Trophoblast cell (in vitro differentiated cells and primary cell): ENCODE data around the gene AFTPH.
A peak's percentile ranks its signal among the peaks of the same experiment; 100 is the strongest.

ENCODE experiments used
- DNase-seq, 2 donors: peaks; one replicate each; pipeline ENCODE4 v3.0.0-alpha.2; 2016
- H2AFZ ChIP-seq: 2 replicates; pipeline ENCODE4 v1.6.1; 2013; ENCODE audit warnings: low read length, moderate library complexity, mild to moderate bottlenecking; ENCODE audit not compliant: insufficient read depth, poor library complexity
- H2AK5ac ChIP-seq: 2 replicates; pipeline ENCODE4 v1.6.1; 2013; ENCODE audit warnings: mild to moderate bottlenecking, low read length
- H2BK120ac ChIP-seq: 2 replicates; pipeline ENCODE4 v1.6.1; 2013; ENCODE audit warnings: low read length, mild to moderate bottlenecking, moderate library complexity; ENCODE audit not compliant: insufficient read depth, poor library complexity
- H2BK12ac ChIP-seq: 2 replicates; pipeline ENCODE4 v1.6.1; 2013; ENCODE audit warnings: mild to moderate bottlenecking, low read length, moderate library complexity
- H2BK5ac ChIP-seq: 2 replicates; pipeline ENCODE4 v1.6.1; 2013; ENCODE audit warnings: low read length, low read depth, moderate library complexity, mild to moderate bottlenecking; ENCODE audit not compliant: poor library complexity
- H3K14ac ChIP-seq: 2 replicates; pipeline ENCODE4 v1.6.1; 2013; ENCODE audit warnings: mild to moderate bottlenecking, low read length
- H3K18ac ChIP-seq: 2 replicates; pipeline ENCODE4 v1.6.1; 2013; ENCODE audit warnings: mild to moderate bottlenecking, low read length
- H3K23ac ChIP-seq: 2 replicates; pipeline ENCODE4 v1.6.1; 2013; ENCODE audit warnings: low read length
- H3K27ac ChIP-seq: 2 replicates; pipeline ENCODE4 v1.5.1; 2013; ENCODE audit warnings: low read depth, mild to moderate bottlenecking, inconsistent platforms, low read length, moderate library complexity
- H3K27me3 ChIP-seq: 2 replicates; pipeline ENCODE4 v1.6.1; 2013; ENCODE audit warnings: inconsistent platforms, mild to moderate bottlenecking, low read length, moderate library complexity; ENCODE audit not compliant: insufficient read depth
- H3K36me3 ChIP-seq, 2 experiments: 1 replicate in 1 of 2; 2 replicates in 1 of 2; pipeline ENCODE4 v1.6.1; 2013; ENCODE audit warnings: low read length in 2 of 2, mild to moderate bottlenecking in 2 of 2, moderate library complexity in 1 of 2; ENCODE audit not compliant: insufficient read depth in 2 of 2, control insufficient read depth in 1 of 2
- H3K4ac ChIP-seq: 2 replicates; pipeline ENCODE4 v1.6.1; 2013; ENCODE audit warnings: low read depth, mild to moderate bottlenecking, low read length, moderate library complexity
- H3K4me1 ChIP-seq, 2 experiments: 1 replicate in 1 of 2; 2 replicates in 1 of 2; pipeline ENCODE4 v1.6.1; 2013; ENCODE audit warnings: low read length in 2 of 2, mild to moderate bottlenecking in 2 of 2, moderate library complexity in 1 of 2; ENCODE audit not compliant: insufficient read depth in 2 of 2, control insufficient read depth in 1 of 2
- H3K4me2 ChIP-seq: 2 replicates; pipeline ENCODE4 v1.6.1; 2013; ENCODE audit warnings: inconsistent platforms, mild to moderate bottlenecking, low read length, moderate library complexity
- H3K4me3 ChIP-seq: 2 replicates; pipeline ENCODE4 v1.5.1; 2013; ENCODE audit warnings: mild to moderate bottlenecking, low read depth, low read length, inconsistent platforms
- H3K79me1 ChIP-seq: one replicate; pipeline ENCODE4 v1.6.1; 2013; ENCODE audit warnings: low read length
- H3K79me2 ChIP-seq: 2 replicates; pipeline ENCODE4 v1.6.1; 2013; ENCODE audit warnings: low read length, mild to moderate bottlenecking; ENCODE audit not compliant: control insufficient read depth, insufficient read depth, poor library complexity
- H3K9ac ChIP-seq: 2 replicates; pipeline ENCODE4 v1.6.1; 2013; ENCODE audit warnings: mild to moderate bottlenecking, low read length
- H3K9me3 ChIP-seq: 2 replicates; pipeline ENCODE4 v1.6.1; 2013; ENCODE audit warnings: low read depth, mild to moderate bottlenecking, control low read depth, inconsistent platforms, low read length; ENCODE audit not compliant: insufficient read depth
- H4K12ac ChIP-seq: 2 replicates; pipeline ENCODE4 v1.6.1; 2013; ENCODE audit warnings: low read depth, mild to moderate bottlenecking, low read length, moderate library complexity
- H4K8ac ChIP-seq: 2 replicates; pipeline ENCODE4 v1.6.1; 2013; ENCODE audit warnings: low read depth, mild to moderate bottlenecking, low read length, moderate library complexity
- H4K91ac ChIP-seq: one replicate; pipeline ENCODE4 v1.6.1; 2013; ENCODE audit warnings: low read depth, mild to moderate bottlenecking, low read length, moderate library complexity
- WGBS: extraction: QIAGEN DNeasy Blood & Tissue Kit; methylation state at CpG from one replicate; pipeline ENCODE4 v1.1.7; 2013; ENCODE audit warnings: missing lambda C conversion rate; ENCODE audit not compliant: insufficient read length, insufficient coverage; ENCODE audit errors: extremely low coverage; 5-methylcytosine and 5-hydroxymethylcytosine counted together

AFTPH gene

DNA sequence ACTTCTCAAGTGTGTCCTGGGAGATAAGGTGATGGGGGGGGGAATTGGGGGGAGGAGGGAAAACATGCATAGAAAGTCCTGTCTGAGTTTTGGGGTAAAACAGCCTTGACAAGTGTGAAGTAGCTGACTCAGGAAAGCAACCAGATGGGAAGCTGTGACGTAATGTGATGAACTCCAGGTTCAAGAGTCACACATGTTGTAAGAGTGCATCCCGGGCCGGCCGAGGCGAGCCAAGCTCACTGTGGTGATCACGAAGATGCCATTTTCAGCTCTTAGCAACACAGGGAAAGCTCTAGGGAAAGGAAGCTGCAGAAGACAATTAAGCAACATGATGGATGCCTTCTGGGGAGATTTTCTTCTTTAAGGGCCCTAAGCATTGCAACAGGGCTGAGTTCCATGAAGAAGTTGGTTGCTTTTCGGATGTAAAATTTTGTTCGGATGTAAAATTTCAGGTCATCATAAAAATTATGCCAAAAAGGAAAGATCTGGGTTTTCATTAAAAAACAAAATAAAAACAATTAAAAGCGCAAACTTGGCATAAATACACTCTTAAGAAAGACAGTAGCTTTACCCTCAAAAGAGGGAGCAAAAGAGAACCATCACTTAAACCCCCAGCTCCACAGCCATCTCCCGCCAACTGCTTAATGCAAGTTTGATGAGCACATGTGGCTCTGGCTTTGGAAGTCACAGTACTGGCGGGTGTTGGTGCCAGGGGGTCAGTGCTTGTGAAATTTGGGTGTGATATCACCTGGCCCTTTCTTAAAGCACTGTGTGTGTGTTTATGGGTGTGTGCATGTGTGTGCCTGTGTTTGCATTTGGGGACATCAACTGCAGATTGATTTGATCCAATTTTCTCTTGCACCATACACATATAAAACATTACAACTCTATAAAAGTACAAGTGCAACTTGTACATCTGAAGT lies 110.5 kb downstream of the AFTPH start:
- Histone ChIP-seq H2BK5ac (no peak overlapping the region), H3K23ac (no peak overlapping the region), H2BK12ac (no peak overlapping the region), H3K9ac (no peak overlapping the region), H3K4ac (no peak overlapping the region), H3K4me2 (no peak overlapping the region), H3K27me3 (no peaks in the 10 kb centered on the region), H3K9me3 (no peaks in the 10 kb centered on the region), H2AFZ (no peak overlapping the region), H3K14ac (no peak overlapping the region), H3K4me1 (peaks cover 0 to 6% of the 10 kb centered on the region in 2 experiments), H2AK5ac (no peak overlapping the region), H3K79me2 (no peaks in the 10 kb centered on the region), H2BK120ac (no peak overlapping the region), H4K91ac (no peak overlapping the region), H4K12ac (no peak overlapping the region), H3K79me1 (no peaks in the 10 kb centered on the region), H3K4me3 (no peak overlapping the region), H3K36me3 (peaks cover 19 to 29% of the 10 kb centered on the region in 2 experiments), H3K18ac (no peak overlapping the region), H3K27ac (no peak overlapping the region), H4K8ac (no peak overlapping the region)
- DNase-seq: no peak
- WGBS: no CpG with 5 or more reads among the region's 11 CpGs

DNA sequence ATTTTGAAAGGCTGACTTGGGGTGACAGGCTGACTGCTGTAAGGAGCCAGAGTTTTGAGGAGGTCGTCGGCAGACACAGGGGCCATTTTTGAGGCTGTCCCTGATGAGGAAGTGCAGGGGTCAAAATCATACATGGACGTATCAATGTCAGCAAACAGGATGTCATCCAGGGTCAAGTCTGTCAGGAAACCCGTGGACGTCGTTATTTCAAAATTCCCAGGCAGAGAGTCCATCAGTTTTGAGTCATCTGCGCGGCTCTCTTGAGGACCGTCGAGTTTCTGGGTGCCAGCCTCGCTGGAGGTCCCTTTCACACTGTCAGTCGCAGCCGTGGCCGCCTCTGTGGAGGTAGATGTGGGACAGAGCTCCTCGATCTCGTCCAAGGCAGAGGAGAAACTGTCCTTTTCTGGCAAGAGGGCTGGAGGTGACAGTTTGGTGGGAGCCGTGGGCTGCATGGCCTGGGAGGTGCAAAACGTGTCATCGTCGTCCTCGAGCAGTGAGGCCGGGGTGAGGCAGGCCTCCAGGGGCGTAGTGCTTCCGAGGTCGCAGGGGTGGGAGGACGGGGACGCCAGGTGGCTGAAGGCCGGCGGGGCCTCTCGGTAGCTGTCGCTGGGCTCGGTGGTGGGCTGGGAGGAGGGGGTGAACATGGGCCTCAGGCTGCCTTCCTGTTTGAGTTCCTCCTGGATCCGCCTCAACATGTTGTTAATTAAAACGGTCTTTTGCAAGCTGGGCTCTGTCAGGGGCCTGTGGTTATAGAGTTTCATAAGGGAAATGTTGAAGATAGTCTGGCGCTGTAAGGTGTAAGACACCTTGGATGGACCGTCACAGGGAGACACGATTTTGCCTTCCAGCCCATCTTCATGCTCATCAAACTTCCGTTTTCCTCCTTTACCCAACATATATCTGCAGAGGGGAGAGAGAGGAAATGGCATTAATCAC lies 112.1 kb downstream of the AFTPH start:
- no peak overlapping the region for H3K9ac ChIP-seq
- H3K9me3 ChIP-seq: no peaks in the 10 kb centered on the region
- H4K91ac ChIP-seq: no peak overlapping the region
- H3K23ac ChIP-seq: peak overlapping the region; percentile 66
- H3K4me2 ChIP-seq: no peak overlapping the region
- no peak overlapping the region for H2AK5ac ChIP-seq
- no peak overlapping the region for H4K12ac ChIP-seq
- no peaks in the 10 kb centered on the region for H3K79me1 ChIP-seq
- H3K18ac ChIP-seq: peak overlapping the region; percentile 55
- H2BK5ac ChIP-seq: no peak overlapping the region
- peaks cover 5% of the 10 kb centered on the region for H3K79me2 ChIP-seq
- no peak overlapping the region for H2AFZ ChIP-seq
- no peak for DNase-seq
- no peak overlapping the region for H4K8ac ChIP-seq
- no peak overlapping the region for H3K14ac ChIP-seq
- no CpG with 5 or more reads among the region's 38 CpGs for WGBS
- peaks cover 15 to 22% of the 10 kb centered on the region in 2 experiments for H3K36me3 ChIP-seq
- no peak overlapping the region for H3K4ac ChIP-seq
- H3K4me1 ChIP-seq: peaks cover 6 to 14% of the 10 kb centered on the region in 2 experiments
- H3K27me3 ChIP-seq: no peaks in the 10 kb centered on the region
- no peak overlapping the region for H3K4me3 ChIP-seq
- no peak overlapping the region for H2BK120ac ChIP-seq
- no peak overlapping the region for H3K27ac ChIP-seq
- H2BK12ac ChIP-seq: no peak overlapping the region

GRCh38 chr2:64637000-64637635 lies 113.0 kb downstream of the AFTPH start:
- Histone ChIP-seq H4K8ac (no peak overlapping the region), H3K4me3 (no peak overlapping the region), H4K12ac (no peak overlapping the region), H2BK120ac (no peak overlapping the region), H3K4me1 (peaks cover 12 to 19% of the 10 kb centered on the region in 2 experiments), H3K23ac (no peak overlapping the region), H3K79me2 (peaks cover 9% of the 10 kb centered on the region), H2AFZ (no peak overlapping the region), H3K4me2 (no peak overlapping the region), H3K79me1 (no peaks in the 10 kb centered on the region), H3K27me3 (no peaks in the 10 kb centered on the region), H2BK5ac (no peak overlapping the region), H2BK12ac (no peak overlapping the region), H3K9me3 (no peaks in the 10 kb centered on the region), H3K4ac (no peak overlapping the region), H3K9ac (no peak overlapping the region), H3K14ac (no peak overlapping the region), H2AK5ac (no peak overlapping the region), H3K27ac (no peak overlapping the region), H4K91ac (no peak overlapping the region), H3K18ac (no peak overlapping the region), H3K36me3 (peaks cover 14 to 21% of the 10 kb centered on the region in 2 experiments)
- no CpG with 5 or more reads among the region's 9 CpGs for WGBS
- DNase-seq: no peak

GRCh38 chr2:64637931-64638330 lies 113.8 kb downstream of the AFTPH start:
- Histone ChIP-seq H3K27me3 (no peaks in the 10 kb centered on the region), H4K8ac (no peak overlapping the region), H3K4ac (no peak overlapping the region), H4K91ac (no peak overlapping the region), H3K4me1 (peaks cover 16 to 22% of the 10 kb centered on the region in 2 experiments), H2AFZ (no peak overlapping the region), H3K23ac (no peak overlapping the region), H2AK5ac (no peak overlapping the region), H3K18ac (no peak overlapping the region), H3K14ac (no peak overlapping the region), H3K4me3 (no peak overlapping the region), H3K79me2 (peaks cover 12% of the 10 kb centered on the region), H2BK12ac (no peak overlapping the region), H2BK120ac (no peak overlapping the region), H3K27ac (no peak overlapping the region), H3K9me3 (no peaks in the 10 kb centered on the region), H3K9ac (no peak overlapping the region), H2BK5ac (no peak overlapping the region), H3K4me2 (no peak overlapping the region), H4K12ac (no peak overlapping the region), H3K79me1 (peaks cover under 1% of the 10 kb centered on the region), H3K36me3 (peaks cover 14 to 21% of the 10 kb centered on the region in 2 experiments)
- peak in 1 of 2 donors; percentile 57 for DNase-seq
- WGBS: no CpG with 5 or more reads among the region's 5 CpGs
